B cell (primary cell): ENCODE data around the gene ASB7. TPM values are rescaled to one million over a fixed set of nuclear protein-coding genes. Genes with fewer than 3 reads are reported as not detected.
"Not testable (repeated sequence)": the region's sequence is repeated elsewhere in the genome, so short reads cannot be mapped to it uniquely, and the experiment has no call there.

ENCODE experiments used
- ATAC-seq: fragments of 200-7000 bp; cut with Tn5 transposase; one replicate; pipeline ENCODE4 v1.10.0; 2021; ENCODE audit warnings: low read depth, mild to moderate bottlenecking, moderate number of reproducible peaks, moderate library complexity
- CTCF ChIA-PET: fragments of 350-600 bp; sonication (Branson Sonifier 250); formaldehyde crosslinking; loops from one replicate; lab custom pipeline; 2021; ENCODE audit warnings: antibody characterized with exemption, inconsistent platforms; lab: Charles Lee
- POLR2A ChIA-PET: fragments of 350-600 bp; sonication (Branson Sonifier 250); formaldehyde crosslinking; loops from one replicate; lab custom pipeline; 2021; ENCODE audit warnings: antibody characterized with exemption; lab: Charles Lee
- DNase-seq: peaks from one replicate; pipeline ENCODE4 v3.0.0; 2013
- H2AFZ ChIP-seq: 2 replicates; pipeline ENCODE4 v1.6.1; 2012; ENCODE audit warnings: mild to moderate bottlenecking, low read depth, low read length; ENCODE audit not compliant: insufficient read depth, poor library complexity, severe bottlenecking
- H3K27ac ChIP-seq, 2 donors: 1 replicate in 1 of 2; 2 replicates in 1 of 2; pipeline ENCODE4 v1.5.1; 2012 to 2013; ENCODE audit warnings: low read length in 2 of 2, mild to moderate bottlenecking in 2 of 2, moderate library complexity in 1 of 2
- H3K27me3 ChIP-seq, 4 experiments: fragments of 200-600 bp in 1 of 4; sonication (generic) in 1 of 4; replicated peaks in 1 of 4; 1 replicate in 2 of 4; 2 replicates in 2 of 4; pipeline versions ENCODE4 v1.6.1 to v1.7.0; 2013 to 2016; ENCODE audit warnings: low read length in 3 of 4, mild to moderate bottlenecking in 2 of 4, mixed read lengths in 1 of 4, moderate library complexity in 1 of 4; ENCODE audit not compliant: insufficient read depth in 4 of 4, control insufficient read depth in 3 of 4; ENCODE audit errors: control extremely low read depth in 1 of 4
- H3K36me3 ChIP-seq, 2 experiments: replicated peaks in 1 of 2; 1 replicate in 1 of 2; 2 replicates in 1 of 2; pipeline versions ENCODE4 v1.6.1 to v1.7.1; 2013; ENCODE audit warnings: low read length in 1 of 2; ENCODE audit not compliant: insufficient read depth in 2 of 2, control insufficient read depth in 1 of 2; ENCODE audit errors: control extremely low read depth in 1 of 2, extremely low read depth in 1 of 2
- H3K4me1 ChIP-seq, 2 donors: fragments of 200-600 bp in 1 of 2; sonication (generic) in 1 of 2; 1 replicate in 1 of 2; 2 replicates in 1 of 2; pipeline versions ENCODE4 v1.5.1 to v1.6.1; 2013 to 2017; ENCODE audit warnings: low read length in 2 of 2; ENCODE audit not compliant: control insufficient read depth in 2 of 2, insufficient read depth in 2 of 2
- H3K4me2 ChIP-seq: replicated peaks from 2 replicates; pipeline ENCODE3; 2012; ENCODE audit warnings: mild to moderate bottlenecking, low read depth, low read length; ENCODE audit not compliant: poor library complexity, severe bottlenecking
- H3K4me3 ChIP-seq, 5 experiments: fragments of 200-600 bp in 1 of 5; sonication (generic) in 1 of 5; 1 replicate in 3 of 5; 2 replicates in 2 of 5; pipeline versions ENCODE4 v1.5.1 to v1.7.0; 2011 to 2016; ENCODE audit warnings: low read length in 4 of 5, mild to moderate bottlenecking in 4 of 5, low read depth in 2 of 5, control low read depth in 1 of 5, moderate library complexity in 1 of 5; ENCODE audit not compliant: insufficient read depth in 1 of 5; ENCODE audit errors: control extremely low read depth in 1 of 5, extremely low read depth in 1 of 5
- H3K79me2 ChIP-seq: fragments of 200-600 bp; sonication (generic); one replicate; pipeline ENCODE4 v1.6.0; 2016; ENCODE audit warnings: low read length; ENCODE audit not compliant: control insufficient read depth, insufficient read depth
- H3K9ac ChIP-seq: fragments of 200-600 bp; sonication (generic); 2 replicates; pipeline ENCODE4 v1.6.1; 2017; ENCODE audit warnings: mild to moderate bottlenecking, low read length, moderate library complexity
- H3K9me3 ChIP-seq, 3 donors: one replicate each; pipeline versions ENCODE4 v1.6.1 to v1.7.1; 2013; ENCODE audit warnings: low read length in 2 of 3; ENCODE audit not compliant: control insufficient read depth in 2 of 3, insufficient read depth in 1 of 3; ENCODE audit errors: control extremely low read depth in 1 of 3
- H4K20me1 ChIP-seq: 2 replicates; pipeline ENCODE4 v1.6.0; 2012; ENCODE audit warnings: mild to moderate bottlenecking, low read length; ENCODE audit not compliant: insufficient read depth, control insufficient read depth, poor library complexity, severe bottlenecking
- H3K27ac Mint-ChIP-seq: one replicate; pipeline ENCODE4 v1.8.0; 2021; ENCODE audit warnings: mixed read lengths
- H3K27me3 Mint-ChIP-seq: one replicate; pipeline ENCODE4 v1.8.0; 2021; ENCODE audit warnings: mixed read lengths
- H3K4me1 Mint-ChIP-seq: one replicate; pipeline ENCODE4 v1.8.0; 2021; ENCODE audit warnings: mixed read lengths
- H3K4me3 Mint-ChIP-seq: one replicate; pipeline ENCODE4 v1.8.0; 2021; ENCODE audit warnings: mixed read lengths
- H3K9me3 Mint-ChIP-seq: one replicate; pipeline ENCODE4 v1.8.0; 2022; ENCODE audit warnings: mixed read lengths; ENCODE audit not compliant: insufficient read depth
- EZH2 ChIP-seq: IDR thresholded peaks from 2 replicates; pipeline ENCODE4 v1.6.1; 2012; ENCODE audit warnings: borderline replicate concordance, low read depth, mild to moderate bottlenecking, moderate library complexity, low read length; ENCODE audit not compliant: insufficient read depth, poor library complexity, severe bottlenecking
- WGBS: methylation state at CpG from one replicate; pipeline ENCODE4 v1.1.5; 2013; ENCODE audit warnings: missing lambda C conversion rate; ENCODE audit not compliant: insufficient coverage; 5-methylcytosine and 5-hydroxymethylcytosine counted together
- intact Hi-C: fragments of 100-400 bp; cut with micrococcal nuclease; formaldehyde crosslinking; loops from one replicate; pipeline ENCODE4 v1.10.0; 2022
- polyA plus RNA-seq: library from polyadenylated mRNA; depleted of rRNA; stranded (reverse); fragments of >200 nt; gene quantifications from 2 replicates; pipeline ENCODE4 v1.2.3, GENCODE V29; 2012
- total RNA-seq, 2 donors: library from RNA; stranded (reverse); fragments of 120-200 nt in 1 of 2; gene quantifications; 1 replicate in 1 of 2; 2 replicates in 1 of 2; pipeline versions ENCODE4 v1.2.3 to v1.2.4, GENCODE V29; 2013 to 2022
- TF ChIP-seq, protein P1 (sequence below): fragments of 200-600 bp; IDR thresholded peaks from one replicate; pipeline ENCODE4 v1.8.0; 2022; ENCODE audit warnings: antibody characterized with exemption, mild to moderate bottlenecking

Gene ASB7
- total and polyA plus RNA-seq, 2 donors (not counting 1 experiment from before 2014, with no cell fraction given) = 12.1 to 25.0 TPM

GRCh38 chr15:100672959-100673358 lies 70.6 kb downstream of the ASB7 start:
- H3K27ac ChIP-seq = no peak overlapping the region
- intact Hi-C loops = no loop called here
- CTCF ChIA-PET = no interaction called here

DNA sequence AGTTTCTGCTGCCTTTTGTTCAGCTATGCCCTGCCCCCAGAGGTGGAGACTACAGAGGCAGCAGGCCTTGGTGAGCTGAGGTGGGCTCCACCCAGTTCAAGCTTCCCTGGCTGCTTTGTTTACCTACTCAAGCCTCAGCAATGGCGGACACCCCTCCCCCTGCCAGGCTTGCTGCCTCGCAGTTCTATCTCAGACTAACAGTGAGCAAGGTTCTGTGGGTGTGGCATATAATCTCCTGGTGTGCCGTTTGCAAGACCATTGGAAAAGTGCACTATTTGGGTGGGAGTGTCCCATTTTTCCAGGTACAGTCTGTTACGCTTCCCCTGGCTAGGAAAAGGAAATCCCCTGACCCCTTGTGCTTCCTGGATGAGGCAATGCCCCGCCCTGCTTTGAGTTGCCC lies 76.8 kb downstream of the ASB7 start:
- H3K4me1 ChIP-seq, H3K4me3 Mint-ChIP-seq, H3K27me3 ChIP-seq, H3K4me1 Mint-ChIP-seq, CTCF ChIA-PET, H3K4me3 ChIP-seq, H2AFZ ChIP-seq, H3K9ac ChIP-seq, H3K9me3 Mint-ChIP-seq, H3K27ac ChIP-seq, POLR2A ChIA-PET, H3K4me2 ChIP-seq, H3K79me2 ChIP-seq, intact Hi-C loops, ATAC-seq, H3K36me3 ChIP-seq, H3K27ac Mint-ChIP-seq, DNase-seq, H4K20me1 ChIP-seq: not testable (repeated sequence)
- 91% methylated on average over 3 of the region's 5 CpGs for WGBS
- peaks cover 21% of the 10 kb centered on the region for H3K27me3 Mint-ChIP-seq
- peaks cover 0 to 19% (median 0%) of the 10 kb centered on the region in 3 donors for H3K9me3 ChIP-seq

More at GRCh38 chr15:100672959-100673358, 70.6 kb downstream of the ASB7 start:
- Mint-ChIP-seq H3K27ac (no peak overlapping the region), H3K27me3 (peaks cover 14% of the 10 kb centered on the region), H3K9me3 (no peaks in the 10 kb centered on the region), H3K4me3 (no peak overlapping the region), H3K4me1 (no peaks in the 10 kb centered on the region)
- POLR2A ChIA-PET = no interaction called here
- Histone ChIP-seq H3K4me1 (no peaks in the 10 kb centered on the region), H3K9me3 (no peaks in the 10 kb centered on the region), H4K20me1 (no peaks in the 10 kb centered on the region), H3K4me3 (no peak overlapping the region), H3K79me2 (no peaks in the 10 kb centered on the region), H3K27me3 (no peaks in the 10 kb centered on the region), H3K9ac (no peak overlapping the region), H3K36me3 (no peaks in the 10 kb centered on the region), H3K4me2 (no peak overlapping the region), H2AFZ (no peak overlapping the region)
- DNase-seq = no peak
- TF ChIP-seq, protein P1, sequence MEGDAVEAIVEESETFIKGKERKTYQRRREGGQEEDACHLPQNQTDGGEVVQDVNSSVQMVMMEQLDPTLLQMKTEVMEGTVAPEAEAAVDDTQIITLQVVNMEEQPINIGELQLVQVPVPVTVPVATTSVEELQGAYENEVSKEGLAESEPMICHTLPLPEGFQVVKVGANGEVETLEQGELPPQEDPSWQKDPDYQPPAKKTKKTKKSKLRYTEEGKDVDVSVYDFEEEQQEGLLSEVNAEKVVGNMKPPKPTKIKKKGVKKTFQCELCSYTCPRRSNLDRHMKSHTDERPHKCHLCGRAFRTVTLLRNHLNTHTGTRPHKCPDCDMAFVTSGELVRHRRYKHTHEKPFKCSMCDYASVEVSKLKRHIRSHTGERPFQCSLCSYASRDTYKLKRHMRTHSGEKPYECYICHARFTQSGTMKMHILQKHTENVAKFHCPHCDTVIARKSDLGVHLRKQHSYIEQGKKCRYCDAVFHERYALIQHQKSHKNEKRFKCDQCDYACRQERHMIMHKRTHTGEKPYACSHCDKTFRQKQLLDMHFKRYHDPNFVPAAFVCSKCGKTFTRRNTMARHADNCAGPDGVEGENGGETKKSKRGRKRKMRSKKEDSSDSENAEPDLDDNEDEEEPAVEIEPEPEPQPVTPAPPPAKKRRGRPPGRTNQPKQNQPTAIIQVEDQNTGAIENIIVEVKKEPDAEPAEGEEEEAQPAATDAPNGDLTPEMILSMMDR = no peak
- TF ChIP-seq EZH2 = no peak
- ATAC-seq = no peak
- WGBS = no CpG with 5 or more reads among the region's 5 CpGs
